ENCODE data around the gene PLCL1. TPM values are rescaled to one million over a fixed set of nuclear protein-coding genes. Genes with fewer than 3 reads are reported as not detected.

Gene PLCL1
- polyA plus RNA-seq, 6 donors from 2014 or later: 0.05 to 0.25 (median 0.11) TPM; not detected in 3

DNA sequence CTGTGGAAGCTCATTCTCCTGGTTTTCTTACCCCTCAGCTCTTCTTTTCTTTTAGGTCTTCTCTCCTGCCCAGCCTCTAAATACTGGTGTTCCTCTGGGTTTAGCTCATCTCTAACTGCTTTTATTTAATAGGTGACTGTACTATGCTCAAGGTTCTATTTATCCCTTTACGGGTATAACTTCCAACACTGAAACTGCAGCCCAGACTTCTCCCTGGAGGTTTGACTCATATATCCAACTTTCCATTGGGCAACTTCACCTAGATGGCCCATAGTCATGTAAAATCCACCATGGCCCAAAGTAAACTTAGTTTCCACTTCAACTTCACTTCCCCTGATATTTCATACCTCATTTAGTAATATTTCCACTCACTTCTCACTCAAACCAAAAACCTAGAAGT, 273.1 kb downstream of the PLCL1 start:
- peaks cover 0 to 5% (median 0%) of the 10 kb centered on the region in 3 donors for H3K27me3 Mint-ChIP-seq

DNA sequence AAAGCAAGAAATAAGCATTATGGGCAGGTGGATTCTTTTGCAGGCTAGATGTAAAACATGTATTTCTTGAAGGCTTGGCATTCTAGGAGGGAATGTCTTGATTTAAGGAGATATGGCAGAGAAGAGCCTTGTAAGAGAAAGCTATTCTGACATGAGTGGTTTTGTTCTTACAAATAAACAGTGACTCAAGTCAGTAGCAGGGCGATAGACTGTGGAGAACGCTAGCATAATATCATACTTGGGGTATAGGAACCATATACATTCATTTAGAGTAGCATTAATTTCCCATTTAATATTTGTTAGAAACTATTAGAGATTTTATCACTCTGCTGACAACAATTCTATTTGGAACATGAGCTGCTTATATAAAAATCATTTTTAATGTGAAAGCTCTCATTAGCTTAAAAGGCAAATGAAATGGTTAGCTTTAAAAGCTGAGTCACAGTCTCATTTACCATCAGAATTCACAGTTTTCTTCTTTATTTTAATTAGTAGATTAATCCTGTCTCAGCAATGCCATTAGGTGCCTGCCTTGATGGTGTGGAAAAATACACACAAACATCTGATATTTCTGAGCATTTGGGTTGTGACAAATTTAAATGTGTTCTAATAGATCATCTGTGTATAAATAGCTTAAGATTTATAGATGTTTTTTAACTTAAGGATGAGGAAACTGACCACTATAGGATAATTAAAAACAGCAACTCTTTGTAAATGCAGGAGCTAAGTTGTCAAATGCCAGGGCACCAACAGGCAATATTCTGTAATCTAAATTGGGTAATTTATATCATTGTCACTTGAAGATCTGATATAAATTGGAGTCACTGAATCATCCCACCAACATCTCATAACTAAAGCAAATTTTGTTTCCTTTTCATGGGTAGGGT, 276.7 kb downstream of the PLCL1 start:
- ATAC-seq (ENCODE audit: low read depth in 2 of 2) (no peak), DNase-seq (no peak)
- Mint-ChIP-seq H3K36me3 (no peaks in the 10 kb centered on the region), H3K4me3 (no peak overlapping the region), H3K9me3 (peaks cover 0 to 4% (median 0%) of the 10 kb centered on the region in 7 donors), H3K4me1 (no peaks in the 10 kb centered on the region), H3K27ac (no peak overlapping the region), H3K27me3 (peaks cover 0 to 5% (median 0%) of the 10 kb centered on the region in 3 donors)

More for the DNA sequence above, 273.1 kb downstream of the PLCL1 start:
- H3K9me3 Mint-ChIP-seq: peaks cover 0 to 2% (median 0%) of the 10 kb centered on the region in 7 donors
- no peaks in the 10 kb centered on the region for H3K36me3 Mint-ChIP-seq
- ATAC-seq (ENCODE audit: low read depth in 2 of 2) (no peak), DNase-seq (no peak)
- H3K27ac Mint-ChIP-seq: no peak overlapping the region
- H3K4me3 Mint-ChIP-seq: no peak overlapping the region
- no peaks in the 10 kb centered on the region for H3K4me1 Mint-ChIP-seq

DNA sequence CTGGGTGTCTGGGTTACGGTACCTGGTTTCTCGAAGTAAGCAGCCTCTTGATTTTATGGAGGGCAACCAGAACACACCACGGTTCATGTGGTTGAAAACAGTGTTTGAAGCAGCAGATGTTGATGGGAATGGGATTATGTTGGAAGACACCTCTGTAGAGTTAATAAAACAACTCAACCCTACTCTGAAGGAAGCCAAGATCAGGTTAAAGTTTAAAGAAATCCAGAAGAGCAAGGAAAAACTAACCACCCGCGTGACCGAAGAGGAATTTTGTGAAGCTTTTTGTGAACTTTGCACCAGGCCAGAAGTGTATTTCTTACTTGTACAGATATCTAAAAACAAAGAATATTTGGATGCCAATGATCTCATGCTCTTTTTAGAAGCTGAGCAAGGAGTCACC, 279.8 kb downstream of the PLCL1 start:
- H3K4me1 Mint-ChIP-seq: no peaks in the 10 kb centered on the region
- no peaks in the 10 kb centered on the region for H3K36me3 Mint-ChIP-seq
- no peak overlapping the region for H3K27ac Mint-ChIP-seq
- H3K9me3 Mint-ChIP-seq: peaks cover 0 to 2% (median 0%) of the 10 kb centered on the region in 7 donors
- DNase-seq (no peak), ATAC-seq (ENCODE audit: low read depth in 2 of 2) (no peak)
- no peak overlapping the region for H3K4me3 Mint-ChIP-seq
- H3K27me3 Mint-ChIP-seq: peaks cover 0 to 5% (median 0%) of the 10 kb centered on the region in 3 donors

DNA sequence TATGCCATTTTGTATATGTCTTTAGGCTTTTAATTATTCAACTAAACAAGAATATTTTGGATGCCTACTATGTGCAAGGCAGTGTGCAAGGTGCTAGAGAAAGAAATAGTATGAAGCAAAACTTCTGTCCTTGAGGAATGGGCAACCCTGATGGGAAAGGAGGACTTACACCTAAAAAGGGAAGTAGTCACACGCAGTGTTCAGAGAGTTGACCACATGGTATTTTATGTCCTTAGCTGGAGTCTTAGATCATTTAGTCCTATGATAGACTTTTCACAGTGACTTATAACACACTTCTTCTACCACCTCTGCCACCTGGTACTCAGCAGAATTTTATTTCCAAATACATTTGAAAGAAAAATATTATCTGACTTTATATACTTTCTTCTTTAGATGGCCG, 291.6 kb downstream of the PLCL1 start:
- Mint-ChIP-seq H3K4me3 (no peak overlapping the region), H3K36me3 (no peaks in the 10 kb centered on the region), H3K27ac (no peak overlapping the region), H3K4me1 (no peaks in the 10 kb centered on the region), H3K9me3 (peaks cover 0 to 5% (median 0%) of the 10 kb centered on the region in 7 donors), H3K27me3 (peaks cover 0 to 8% (median 4%) of the 10 kb centered on the region in 3 donors)
- ATAC-seq (ENCODE audit: low read depth in 2 of 2) (no peak), DNase-seq (no peak)

DNA sequence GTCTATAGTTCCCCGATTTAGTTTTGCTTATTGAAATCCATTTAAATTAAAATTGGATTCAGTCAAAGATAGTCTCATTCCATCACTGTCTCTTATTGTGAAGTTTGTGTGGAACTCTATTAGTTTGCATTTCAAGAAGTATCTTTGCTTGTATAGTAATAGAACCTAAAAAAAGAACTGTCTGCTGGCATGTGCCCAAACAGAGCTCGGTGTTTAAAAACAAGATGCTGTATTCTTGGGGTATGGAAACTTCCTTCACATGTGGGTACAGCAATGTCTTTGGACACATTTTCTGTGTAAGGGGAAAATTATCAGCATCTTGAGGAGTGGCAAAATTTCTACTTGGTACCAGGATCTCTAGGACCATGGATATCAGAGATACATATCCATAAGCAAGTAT, 292.6 kb downstream of the PLCL1 start:
- DNase-seq: no peak
- no peak for ATAC-seq (ENCODE audit: low read depth in 2 of 2)
- no peaks in the 10 kb centered on the region for H3K4me1 Mint-ChIP-seq
- no peaks in the 10 kb centered on the region for H3K36me3 Mint-ChIP-seq
- peaks cover 0 to 4% (median 0%) of the 10 kb centered on the region in 7 donors for H3K9me3 Mint-ChIP-seq
- no peak overlapping the region for H3K27ac Mint-ChIP-seq
- no peak overlapping the region for H3K4me3 Mint-ChIP-seq
- H3K27me3 Mint-ChIP-seq: peaks cover 0 to 5% (median 4%) of the 10 kb centered on the region in 3 donors

DNA sequence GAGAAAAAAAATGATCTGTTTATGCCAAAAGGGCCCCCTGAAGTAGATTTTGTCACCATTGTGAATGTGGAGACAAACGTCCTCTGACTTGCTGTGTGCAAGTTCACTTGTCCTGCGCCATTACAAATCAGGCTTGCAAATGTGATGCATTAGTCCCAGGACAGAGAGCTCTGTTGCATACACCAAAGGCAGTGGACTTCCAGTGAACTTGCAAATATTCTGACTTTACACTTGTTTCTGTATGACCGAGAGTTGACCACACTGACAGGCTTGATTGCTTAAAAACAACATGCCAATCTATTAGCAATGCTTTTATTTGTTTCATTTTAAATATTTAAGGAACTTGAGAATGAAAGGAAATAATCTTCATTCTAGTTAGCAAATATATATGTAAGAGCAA, 293.2 kb downstream of the PLCL1 start:
- ATAC-seq (ENCODE audit: low read depth in 2 of 2) (no peak), DNase-seq (no peak)
- Mint-ChIP-seq H3K9me3 (no peaks in the 10 kb centered on the region), H3K27me3 (peaks cover 0 to 4% (median 0%) of the 10 kb centered on the region in 3 donors), H3K4me3 (no peak overlapping the region), H3K4me1 (no peaks in the 10 kb centered on the region), H3K36me3 (no peaks in the 10 kb centered on the region), H3K27ac (no peak overlapping the region)

DNA sequence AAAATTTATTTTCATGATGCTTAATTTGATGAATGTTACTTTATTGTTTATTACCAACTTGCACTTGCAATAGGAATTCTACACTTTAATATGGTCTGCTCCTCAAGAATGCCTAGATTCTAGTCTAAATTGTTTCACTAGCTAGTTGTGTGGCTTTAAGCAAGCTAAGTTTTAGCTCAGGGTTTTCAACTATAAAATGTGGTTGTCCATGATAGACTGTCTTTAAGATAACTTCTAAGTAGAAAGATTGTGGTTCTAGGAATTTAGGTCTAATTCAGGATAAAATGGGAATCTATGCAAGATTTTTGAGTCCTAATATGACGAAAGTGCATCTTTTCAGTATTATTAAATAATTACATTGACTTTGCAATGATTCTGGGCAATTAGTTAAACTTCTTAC, 294.0 kb downstream of the PLCL1 start:
- H3K4me3 Mint-ChIP-seq: no peak overlapping the region

DNA sequence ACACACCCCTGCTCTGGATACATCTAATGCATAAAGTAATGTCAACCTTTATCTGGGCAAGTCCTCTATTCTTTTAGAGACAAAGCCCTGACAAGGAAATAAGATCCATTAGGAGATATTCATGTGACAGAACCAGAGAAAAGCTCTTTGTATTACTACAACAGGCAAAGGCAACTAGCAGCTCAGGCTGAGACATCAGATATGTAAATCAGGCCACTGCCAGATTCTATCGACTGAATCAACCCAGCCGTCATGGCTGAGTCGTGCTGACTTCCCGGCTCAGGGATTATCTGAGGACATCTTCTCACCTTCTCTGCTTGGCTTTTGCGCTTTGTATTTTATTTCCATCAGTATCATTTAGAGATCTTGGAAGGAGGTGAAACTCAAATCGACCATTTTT, 294.5 kb downstream of the PLCL1 start:
- H3K27me3 Mint-ChIP-seq: peaks cover 0 to 4% (median 0%) of the 10 kb centered on the region in 3 donors
- no peak for DNase-seq
- H3K27ac Mint-ChIP-seq: no peak overlapping the region
- no peaks in the 10 kb centered on the region for H3K4me1 Mint-ChIP-seq
- no peaks in the 10 kb centered on the region for H3K36me3 Mint-ChIP-seq
- no peak for ATAC-seq (ENCODE audit: low read depth in 2 of 2)
- no peak overlapping the region for H3K4me3 Mint-ChIP-seq
- no peaks in the 10 kb centered on the region for H3K9me3 Mint-ChIP-seq

More for the DNA sequence above, 294.0 kb downstream of the PLCL1 start:
- Mint-ChIP-seq H3K27ac (no peak overlapping the region), H3K36me3 (no peaks in the 10 kb centered on the region), H3K4me1 (no peaks in the 10 kb centered on the region), H3K9me3 (no peaks in the 10 kb centered on the region), H3K27me3 (peaks cover 0 to 4% (median 0%) of the 10 kb centered on the region in 3 donors)
- ATAC-seq (ENCODE audit: low read depth in 2 of 2): no peak
- DNase-seq: no peak

DNA sequence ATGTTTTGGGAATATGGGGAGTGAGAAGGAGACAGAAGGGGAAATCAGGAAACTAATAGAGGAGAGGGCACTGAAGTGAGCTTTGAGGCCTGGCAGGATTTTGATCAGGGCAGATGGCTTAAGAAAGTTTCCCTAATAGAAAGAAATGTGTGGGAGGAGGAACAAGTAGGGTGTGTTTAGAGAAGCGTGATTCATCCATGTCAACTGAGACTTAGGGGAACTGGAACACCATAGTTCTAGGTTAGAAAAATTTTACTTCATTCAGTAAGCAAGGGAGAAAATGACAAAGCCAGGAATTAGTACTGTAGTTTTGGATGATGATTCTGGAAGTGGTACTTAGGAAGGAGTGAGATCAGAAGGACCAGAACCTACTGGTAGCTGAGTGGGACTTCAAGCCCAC, 296.0 kb downstream of the PLCL1 start:
- H3K36me3 Mint-ChIP-seq: no peaks in the 10 kb centered on the region
- ATAC-seq (ENCODE audit: low read depth in 2 of 2) (no peak), DNase-seq (no peak)
- no peaks in the 10 kb centered on the region for H3K4me1 Mint-ChIP-seq
- no peak overlapping the region for H3K4me3 Mint-ChIP-seq
- H3K27me3 Mint-ChIP-seq: peaks cover 0 to 7% (median 4%) of the 10 kb centered on the region in 3 donors
- peaks cover 0 to 10% (median 0%) of the 10 kb centered on the region in 7 donors for H3K9me3 Mint-ChIP-seq
- H3K27ac Mint-ChIP-seq: no peak overlapping the region

DNA sequence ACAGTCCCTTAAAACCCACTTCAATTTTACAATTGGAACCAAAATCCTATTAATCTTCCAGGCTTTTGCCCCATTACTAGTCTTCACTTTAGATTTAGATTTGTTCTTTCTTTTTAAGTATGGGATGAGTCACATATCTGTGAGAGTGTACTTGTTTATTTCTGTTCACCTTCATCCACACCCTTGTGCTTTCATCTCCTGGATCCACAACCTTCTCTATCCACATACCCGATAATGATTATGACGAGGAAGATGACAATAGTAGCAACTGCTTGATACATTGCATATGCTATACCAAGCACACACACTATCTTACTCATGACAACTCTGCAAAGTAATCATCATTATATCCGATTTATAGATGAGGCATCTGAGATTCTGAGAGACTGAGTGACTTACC, 297.3 kb downstream of the PLCL1 start:
- H3K27ac Mint-ChIP-seq: peak overlapping the region in 1 of 6 donors; percentile 39
- peaks cover 0 to 10% (median 6%) of the 10 kb centered on the region in 3 donors for H3K27me3 Mint-ChIP-seq
- no peak for DNase-seq
- H3K4me1 Mint-ChIP-seq: no peaks in the 10 kb centered on the region
- H3K4me3 Mint-ChIP-seq: no peak overlapping the region
- H3K36me3 Mint-ChIP-seq: no peaks in the 10 kb centered on the region
- H3K9me3 Mint-ChIP-seq: peaks cover 0 to 11% (median 0%) of the 10 kb centered on the region in 7 donors
- no peak for ATAC-seq (ENCODE audit: low read depth in 2 of 2)

DNA sequence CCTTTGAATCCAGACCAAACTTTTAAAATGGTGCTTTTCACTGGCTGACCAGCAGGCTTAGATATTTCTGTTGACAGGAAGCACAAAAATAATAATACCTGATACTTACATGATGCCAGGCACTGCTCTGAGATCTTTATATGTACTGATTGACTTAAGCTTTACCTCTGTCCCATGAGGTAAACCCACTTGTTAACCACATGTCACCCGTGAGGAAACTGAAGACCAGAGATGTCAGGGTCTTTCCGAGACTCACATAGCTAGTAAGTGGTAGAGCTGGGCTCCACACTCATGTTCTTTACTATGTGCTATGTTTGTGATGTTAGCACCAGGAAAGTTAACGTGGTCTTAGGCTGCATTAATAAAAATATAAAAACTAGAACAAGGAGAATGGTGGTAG, 297.7 kb downstream of the PLCL1 start:
- peaks cover 0 to 12% (median 6%) of the 10 kb centered on the region in 3 donors for H3K27me3 Mint-ChIP-seq
- H3K4me1 Mint-ChIP-seq: no peaks in the 10 kb centered on the region
- H3K27ac Mint-ChIP-seq: no peak overlapping the region
- H3K9me3 Mint-ChIP-seq: peaks cover 0 to 11% (median 0%) of the 10 kb centered on the region in 7 donors
- no peak for ATAC-seq (ENCODE audit: low read depth in 2 of 2)
- no peak overlapping the region for H3K4me3 Mint-ChIP-seq
- no peak for DNase-seq
- no peaks in the 10 kb centered on the region for H3K36me3 Mint-ChIP-seq

DNA sequence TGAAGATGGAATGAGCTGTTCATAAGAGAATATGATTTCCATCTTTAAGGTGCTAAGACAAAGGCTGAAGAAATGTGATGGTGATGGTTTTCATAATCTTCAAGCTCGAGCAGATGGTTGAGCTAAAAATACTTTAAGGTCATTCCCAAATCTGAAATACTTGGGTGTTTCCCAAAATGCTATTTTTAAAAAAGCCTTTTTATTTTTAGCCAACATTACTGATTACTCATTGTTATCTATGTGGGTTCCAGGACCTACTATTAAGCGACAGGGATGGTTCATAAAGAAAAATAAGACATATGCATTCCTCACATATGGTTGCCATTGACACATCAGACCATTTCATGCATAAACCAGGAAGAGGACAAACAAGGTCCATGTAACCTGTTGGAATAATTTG, 298.5 kb downstream of the PLCL1 start:
- Mint-ChIP-seq H3K9me3 (peaks cover 0 to 11% (median 0%) of the 10 kb centered on the region in 7 donors), H3K4me3 (no peak overlapping the region), H3K36me3 (no peaks in the 10 kb centered on the region), H3K27ac (no peak overlapping the region), H3K4me1 (no peaks in the 10 kb centered on the region), H3K27me3 (peaks cover 0 to 12% (median 6%) of the 10 kb centered on the region in 3 donors)
- ATAC-seq (ENCODE audit: low read depth in 2 of 2) (no peak), DNase-seq (no peak)

DNA sequence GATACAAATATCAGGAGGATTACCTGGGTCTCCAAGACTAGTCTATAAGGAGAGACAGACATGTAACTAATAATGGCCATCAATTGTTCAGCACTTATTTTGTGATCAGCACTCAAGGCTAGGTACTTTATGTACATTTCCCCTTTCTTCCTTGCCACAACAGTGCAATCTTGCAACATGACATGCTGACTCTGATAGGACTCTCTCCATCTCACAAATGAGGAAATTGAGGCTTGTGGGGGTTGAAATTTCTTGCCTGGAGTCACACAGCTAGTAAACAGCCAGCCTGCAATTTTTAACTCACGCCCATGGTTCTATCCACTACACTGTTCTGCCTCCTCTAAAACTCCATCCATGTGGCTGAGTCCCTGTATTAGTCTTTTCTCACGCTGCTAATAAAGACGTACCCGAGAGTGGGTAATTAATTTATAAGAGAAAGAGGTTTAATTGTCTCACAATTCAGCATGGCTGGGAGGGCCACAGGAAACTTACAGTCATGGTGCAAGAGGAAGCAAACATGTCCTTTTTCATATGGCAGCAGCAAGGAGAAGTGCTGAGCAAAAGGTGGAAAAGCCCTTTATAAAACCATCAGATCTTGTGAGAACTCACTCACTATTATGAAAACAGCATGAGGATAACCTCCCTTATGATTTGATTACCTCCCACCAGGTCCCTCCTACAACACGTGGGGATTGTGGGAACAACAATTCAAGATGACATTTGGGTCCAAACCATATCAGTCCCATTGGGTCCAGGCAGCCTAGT, 302.4 kb downstream of the PLCL1 start:
- DNase-seq (no peak), ATAC-seq (ENCODE audit: low read depth in 2 of 2) (no peak)
- H3K9me3 Mint-ChIP-seq: peaks cover 0 to 11% (median 0%) of the 10 kb centered on the region in 7 donors
- H3K36me3 Mint-ChIP-seq: no peaks in the 10 kb centered on the region
- peaks cover 0 to 8% (median 6%) of the 10 kb centered on the region in 3 donors for H3K27me3 Mint-ChIP-seq
- H3K4me1 Mint-ChIP-seq: no peaks in the 10 kb centered on the region
- H3K27ac Mint-ChIP-seq: no peak overlapping the region
- no peak overlapping the region for H3K4me3 Mint-ChIP-seq
